Islet of Langerhans (tissue), 1 donor: ENCODE measurements around the gene KLC1.

Source experiments
- FAIRE-seq: peaks from one replicate; lab custom pipeline; 2011; peaks lifted over from hg19 to GRCh38; lab: Jason Lieb, UNC

Gene KLC1

DNA sequence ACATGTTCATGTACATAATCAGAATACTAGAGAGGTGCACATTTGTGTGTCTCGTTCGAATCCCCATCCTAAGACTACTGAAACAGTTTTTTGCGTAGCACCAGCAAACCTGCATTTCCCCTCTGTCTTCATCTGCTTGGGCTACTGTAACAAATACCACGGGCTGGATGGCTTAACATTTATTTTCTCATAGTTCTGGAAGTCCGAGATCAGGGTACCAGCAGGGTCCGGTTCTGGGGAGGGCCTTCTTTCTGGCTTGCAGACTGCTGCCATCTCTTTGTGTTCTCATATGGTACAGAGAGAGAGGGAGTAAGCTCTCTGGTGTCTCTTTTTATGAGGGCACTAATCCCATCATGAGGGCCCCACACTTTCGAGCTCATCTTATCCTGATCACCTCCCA is 30.6 kb downstream of the KLC1 start:
- no peak for FAIRE-seq

DNA sequence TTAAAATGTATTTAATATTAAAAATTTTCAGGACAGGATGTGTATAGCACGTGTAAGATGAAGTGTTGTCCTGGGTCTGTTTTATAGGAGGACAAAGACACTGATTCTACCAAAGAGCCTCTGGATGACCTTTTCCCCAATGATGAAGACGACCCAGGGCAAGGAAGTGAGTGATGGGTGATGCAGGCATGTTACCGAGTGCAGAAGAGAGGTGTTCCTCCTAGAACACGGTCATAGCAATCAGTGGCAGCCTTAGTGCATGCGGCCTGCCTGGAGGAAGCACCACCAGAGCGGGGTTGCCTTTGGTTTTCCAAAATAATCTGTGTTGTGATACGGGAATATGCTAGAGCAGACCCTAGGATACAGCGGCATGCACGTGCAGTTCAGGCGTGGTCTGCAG is 33.0 kb downstream of the KLC1 start:
- FAIRE-seq: no peak

DNA sequence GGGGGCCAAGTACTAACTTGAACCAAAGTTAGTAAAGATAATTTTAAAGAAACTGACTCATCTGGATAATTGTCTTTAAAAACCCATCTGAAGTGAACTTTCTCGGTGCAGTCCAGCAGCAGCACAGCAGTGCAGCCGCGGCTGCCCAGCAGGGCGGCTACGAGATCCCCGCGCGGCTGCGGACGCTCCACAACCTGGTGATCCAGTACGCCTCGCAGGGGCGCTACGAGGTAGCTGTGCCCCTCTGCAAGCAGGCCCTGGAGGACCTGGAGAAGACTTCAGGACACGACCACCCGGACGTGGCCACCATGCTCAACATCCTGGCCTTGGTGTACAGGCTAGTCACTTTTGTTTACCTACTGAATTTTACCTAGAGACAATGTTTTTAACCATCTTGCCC is 33.6 kb downstream of the KLC1 start:
- FAIRE-seq: no peak

DNA sequence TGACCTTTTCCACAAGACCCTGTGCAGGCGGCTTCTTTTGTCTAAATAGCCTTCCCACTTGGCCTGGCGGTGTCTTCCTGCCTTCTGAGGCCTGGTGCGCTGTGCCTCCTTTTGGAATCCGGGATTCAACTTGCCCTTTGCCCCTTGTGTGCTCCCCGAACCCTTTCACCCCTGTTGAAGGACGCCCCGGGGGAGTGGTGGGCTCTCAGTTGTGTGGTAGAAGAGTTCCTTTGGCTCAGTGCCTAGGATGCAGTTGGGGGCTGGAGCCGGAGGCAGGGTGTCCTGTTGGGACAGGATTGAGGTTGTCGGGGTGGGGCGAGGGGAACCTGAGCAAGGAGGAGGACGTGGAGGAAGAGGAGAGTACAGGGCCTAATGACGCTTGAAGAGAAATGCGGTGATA is 34.5 kb downstream of the KLC1 start:
- no peak for FAIRE-seq

DNA sequence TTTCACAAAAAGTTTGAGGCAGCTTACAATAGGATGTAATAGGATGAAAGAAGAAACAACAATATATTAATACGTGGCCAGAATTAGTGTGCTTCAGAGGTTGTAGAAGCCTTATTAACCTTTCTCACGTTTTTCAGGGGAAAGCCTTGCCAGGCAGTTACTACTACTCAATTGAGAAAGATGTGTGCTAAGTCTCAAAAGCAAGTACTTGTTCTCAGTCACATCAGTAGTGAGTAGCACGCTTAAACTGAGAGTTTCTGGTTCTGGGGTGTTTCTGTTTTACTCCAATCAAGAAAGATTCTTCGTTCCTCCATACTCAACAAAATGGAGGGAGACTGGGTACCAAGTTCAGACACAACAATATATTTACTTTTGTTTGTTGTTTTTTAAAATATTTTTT is 38.7 kb downstream of the KLC1 start:
- no peak for FAIRE-seq

DNA sequence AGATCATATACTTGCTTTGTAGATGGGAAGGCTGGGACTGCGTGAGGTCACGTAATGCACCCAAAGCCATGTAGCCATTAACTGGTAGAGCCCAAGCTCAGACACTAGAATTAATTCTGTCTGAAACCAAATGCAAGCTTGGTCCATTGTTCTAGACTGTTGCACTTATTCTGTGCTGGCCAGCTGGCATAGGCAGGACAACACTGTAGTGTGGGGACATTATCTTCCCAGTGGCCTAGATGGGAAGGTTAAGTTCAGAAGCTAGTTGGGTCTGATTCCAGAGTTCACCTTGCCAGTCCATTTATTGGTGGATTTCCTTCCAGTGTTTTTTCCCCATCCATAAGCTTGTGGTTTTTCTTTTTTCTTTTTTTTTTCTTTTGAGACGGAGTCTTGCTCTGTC is 39.1 kb downstream of the KLC1 start:
- FAIRE-seq: no peak

DNA sequence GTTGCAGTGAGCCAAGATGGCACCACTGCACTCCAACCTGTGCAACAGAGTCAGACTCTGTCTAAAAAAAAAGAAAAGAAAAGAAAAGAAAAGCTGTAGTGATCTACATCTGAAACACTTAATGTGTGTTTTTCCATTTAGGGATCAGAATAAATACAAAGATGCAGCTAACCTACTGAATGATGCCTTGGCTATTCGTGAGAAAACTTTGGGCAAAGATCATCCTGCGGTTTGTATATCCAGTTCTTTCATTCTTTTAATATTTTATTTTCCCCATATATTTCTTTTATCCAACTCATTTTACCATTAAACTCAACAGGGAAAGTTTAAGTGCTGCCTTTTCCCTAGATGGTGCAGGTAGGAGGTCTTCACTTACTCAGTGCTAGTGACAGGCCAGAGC is 40.4 kb downstream of the KLC1 start:
- no peak for FAIRE-seq

DNA sequence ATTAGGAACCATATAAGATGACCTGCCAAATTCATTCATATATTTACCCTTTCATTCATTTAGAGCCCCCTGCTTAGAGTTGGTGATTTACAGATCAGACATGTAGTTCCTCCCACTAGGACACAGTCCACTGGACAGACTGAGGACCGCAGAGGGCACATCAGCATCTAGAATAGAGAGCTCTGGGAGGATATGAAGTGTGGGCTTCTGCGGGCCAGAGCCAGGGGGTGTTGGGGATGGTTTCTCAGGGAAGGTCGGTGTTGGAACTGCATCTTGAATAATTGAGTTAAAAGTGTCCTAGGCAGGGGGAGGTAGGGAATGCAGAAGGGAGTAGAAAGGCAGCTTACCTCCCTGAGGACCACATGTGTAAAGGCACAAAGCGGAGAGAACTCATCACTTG is 42.9 kb downstream of the KLC1 start:
- FAIRE-seq: no peak

DNA sequence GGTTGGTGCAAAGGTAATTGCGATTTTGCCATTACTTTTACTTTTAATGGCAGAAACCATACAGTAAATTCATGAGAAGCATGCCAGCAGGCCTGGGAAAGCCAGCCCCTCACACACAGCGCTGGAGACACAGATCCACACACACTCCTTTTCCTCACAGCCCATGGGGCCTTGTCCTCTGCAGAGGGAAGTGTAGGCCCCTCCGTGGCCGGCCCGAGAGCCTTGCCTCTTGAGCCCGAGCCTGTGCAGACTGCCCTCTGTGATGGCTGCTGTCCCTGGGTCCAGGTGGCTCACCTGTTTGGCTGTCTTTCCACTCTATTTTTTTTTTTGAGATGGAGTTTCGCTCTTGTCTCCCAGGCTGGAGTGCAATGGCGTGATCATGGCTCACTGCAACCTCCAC is 46.9 kb downstream of the KLC1 start:
- FAIRE-seq: no peak

DNA sequence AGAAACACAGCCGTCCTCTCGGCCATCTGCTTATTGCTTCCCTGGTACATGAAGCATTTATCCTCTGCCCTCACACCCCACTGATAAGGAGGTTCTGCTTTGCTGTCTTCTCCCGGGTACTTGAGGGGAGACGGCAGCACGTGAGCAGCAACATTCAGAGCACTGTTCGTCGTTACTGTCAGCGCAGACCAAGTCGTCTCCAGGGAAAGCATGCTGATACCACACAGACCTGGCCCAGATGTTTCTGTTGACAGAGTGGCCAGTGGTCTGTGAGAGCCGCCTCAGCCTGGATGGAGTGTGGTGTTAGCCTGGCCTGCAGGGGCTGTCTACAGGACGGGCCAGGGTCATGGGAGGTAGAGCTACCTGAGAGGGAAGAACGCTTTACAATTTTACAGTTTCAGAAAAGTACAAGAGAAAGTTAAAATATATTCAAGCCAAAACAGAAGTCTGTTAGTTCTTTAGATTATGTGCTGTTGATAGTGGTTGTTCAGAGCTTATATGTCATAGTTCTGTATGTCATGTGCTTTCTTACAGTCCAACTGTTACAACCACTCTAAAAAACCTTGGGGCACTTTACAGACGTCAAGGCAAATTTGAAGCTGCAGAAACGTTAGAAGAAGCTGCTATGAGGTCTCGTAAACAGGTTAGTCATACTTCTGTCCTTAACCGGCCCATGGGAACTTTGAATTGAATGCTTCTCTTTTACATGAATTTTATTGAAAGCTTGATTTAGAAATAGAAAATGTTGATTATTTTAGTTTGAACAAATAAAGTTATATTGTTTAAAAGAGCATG is 48.1 kb downstream of the KLC1 start:
- FAIRE-seq: no peak

DNA sequence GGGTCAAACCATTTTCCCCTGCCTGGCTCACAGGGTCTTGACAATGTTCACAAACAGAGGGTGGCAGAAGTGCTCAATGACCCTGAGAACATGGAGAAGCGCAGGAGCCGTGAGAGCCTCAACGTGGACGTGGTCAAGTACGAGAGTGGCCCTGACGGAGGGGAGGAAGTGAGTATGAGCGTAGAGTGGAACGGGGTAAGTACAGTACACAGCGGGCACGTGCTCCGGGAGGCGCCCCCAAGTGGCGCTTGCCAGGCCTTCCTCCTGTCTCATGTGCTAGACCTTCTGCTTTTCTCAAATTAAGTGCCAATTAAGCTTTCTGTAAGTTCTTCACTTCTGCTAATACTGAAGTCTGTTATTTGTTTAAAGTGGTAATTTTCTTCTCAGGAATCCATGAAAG is 50.3 kb downstream of the KLC1 start:
- no peak for FAIRE-seq

DNA sequence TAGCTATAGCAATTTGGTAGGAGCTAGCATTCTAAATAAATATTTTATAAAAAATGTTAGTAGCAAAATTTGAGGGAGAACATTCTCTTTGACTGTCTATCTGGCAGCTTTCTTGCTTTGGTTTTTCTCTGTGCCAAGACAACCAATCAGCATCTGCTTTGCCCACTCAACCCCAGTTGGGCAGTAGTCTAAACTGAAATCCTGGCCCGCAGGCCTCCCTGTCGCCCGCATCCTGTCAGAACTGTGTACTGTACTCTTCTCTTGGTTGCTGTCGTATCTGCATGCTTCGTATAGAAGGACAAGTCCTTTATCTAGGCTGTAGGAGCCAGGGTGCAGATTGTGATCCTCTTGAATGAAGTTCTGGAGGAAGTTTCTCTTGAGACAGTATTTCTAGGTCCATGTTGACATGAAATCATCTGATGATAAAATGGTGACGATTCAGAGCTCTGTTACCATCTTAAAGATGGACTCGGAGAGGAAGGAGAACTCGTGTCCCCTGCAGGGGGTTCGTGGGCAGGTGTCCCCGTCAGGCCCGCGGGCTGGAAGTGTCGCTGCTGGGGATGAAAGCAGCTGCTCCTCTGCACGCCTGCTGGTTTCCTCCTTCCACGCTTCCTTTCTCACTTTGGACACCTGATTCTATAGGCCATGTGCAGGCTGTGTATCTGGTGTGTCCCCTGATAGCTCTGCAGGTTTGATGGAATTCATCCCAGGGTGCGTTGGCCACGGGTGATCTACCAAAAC is 51.6 kb downstream of the KLC1 start:
- FAIRE-seq: no peak

DNA sequence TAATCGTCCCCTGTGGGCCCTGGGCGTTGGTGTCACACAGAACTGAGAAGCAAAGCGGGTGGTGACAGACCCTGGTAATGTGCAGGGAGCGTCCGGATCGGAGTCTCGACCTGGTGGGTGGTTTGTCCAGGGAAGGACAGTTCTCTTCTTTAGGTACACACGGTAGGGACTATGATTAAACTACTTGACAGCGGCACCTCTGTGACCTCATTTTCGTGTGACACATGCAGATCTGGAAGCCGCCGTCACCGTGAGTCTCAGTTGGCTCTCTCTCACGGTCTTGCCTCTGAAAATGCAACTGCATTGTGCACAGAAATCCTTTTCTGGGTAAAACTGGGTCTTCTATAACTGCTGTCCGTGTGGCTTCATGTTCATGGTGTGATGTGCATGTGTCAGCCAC is 54.1 kb downstream of the KLC1 start:
- no peak for FAIRE-seq

DNA sequence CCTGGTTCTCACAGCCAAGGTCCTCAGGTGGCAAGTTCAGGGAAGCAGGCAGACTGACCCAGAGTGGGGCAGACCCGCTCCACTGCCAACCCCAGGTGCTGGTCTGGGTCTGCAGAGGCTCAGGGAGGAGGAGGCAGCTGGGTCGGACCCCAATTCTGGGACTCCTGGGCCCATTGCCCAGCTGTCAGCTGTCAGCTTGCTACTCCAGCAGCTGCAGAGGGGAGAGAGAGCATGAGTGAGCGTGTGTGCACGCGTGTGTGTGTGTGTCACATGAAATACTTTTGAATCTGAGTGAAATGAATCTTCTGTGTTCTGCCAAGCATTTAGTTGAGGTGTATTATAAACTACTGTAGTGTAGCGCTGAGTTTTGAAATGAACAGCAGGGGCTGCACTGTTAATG is 55.5 kb downstream of the KLC1 start:
- no peak for FAIRE-seq

DNA sequence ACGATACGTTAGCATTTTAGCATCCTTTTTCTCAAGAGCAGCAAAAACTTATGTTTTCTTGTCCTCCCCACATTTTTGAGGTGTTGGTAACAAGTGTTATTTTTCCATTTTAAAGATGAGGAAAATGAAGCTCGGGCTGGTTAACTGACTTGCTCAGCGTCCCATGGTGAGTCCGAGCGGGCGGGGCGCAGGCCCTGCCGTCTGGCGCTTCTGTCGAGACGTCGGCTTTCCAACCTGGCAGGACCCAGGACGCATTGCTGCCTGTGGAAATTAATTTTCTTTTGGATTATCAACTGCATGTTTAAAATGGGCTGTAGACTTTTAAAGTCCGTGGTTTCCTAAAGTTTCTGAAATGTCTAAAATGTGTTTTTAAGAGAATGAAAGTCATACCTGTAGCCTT is 55.9 kb downstream of the KLC1 start:
- no peak for FAIRE-seq

DNA sequence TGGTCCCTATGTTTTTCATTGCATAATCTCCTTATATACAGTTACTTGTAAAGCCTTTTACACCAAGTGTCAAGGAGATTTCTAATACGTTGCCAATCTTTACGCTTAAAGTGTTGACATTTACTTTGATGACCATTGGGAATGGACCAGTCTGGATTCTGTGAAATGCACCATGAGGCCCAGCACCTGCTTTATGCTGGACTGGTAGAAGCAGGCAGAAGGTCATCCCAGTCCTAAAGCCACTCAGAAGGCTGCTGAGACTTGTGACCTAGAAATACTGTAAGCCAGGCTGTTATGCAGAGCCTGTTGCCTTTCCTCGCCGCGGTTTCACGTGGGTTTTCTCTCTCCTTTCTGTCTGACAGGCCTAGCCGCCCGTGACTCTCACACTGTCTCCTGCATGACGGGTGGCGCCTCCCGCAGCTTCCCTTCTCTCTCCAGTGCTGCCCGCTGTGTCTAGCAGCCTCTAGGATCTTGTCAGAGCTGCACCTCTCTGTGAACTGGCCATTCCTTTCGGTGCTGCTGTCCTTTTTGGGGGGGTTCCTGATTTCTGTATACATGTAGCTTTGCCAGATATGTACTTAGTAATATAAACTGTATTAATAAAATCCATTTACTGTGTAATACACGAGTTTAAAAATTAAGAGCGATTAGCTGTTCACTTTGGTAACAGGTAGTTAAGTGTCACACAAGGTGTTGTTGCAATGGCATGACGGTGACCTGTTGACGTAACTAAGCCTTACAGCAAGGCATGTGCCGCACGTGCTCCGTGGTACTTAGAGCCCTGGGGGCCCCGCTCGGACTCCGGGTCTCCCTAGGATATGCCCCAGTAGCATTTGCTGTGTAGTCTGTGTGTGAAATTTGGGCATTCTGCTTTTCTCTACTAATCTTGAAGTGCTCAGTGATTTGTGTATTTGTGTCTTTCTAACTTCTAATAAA is 56.5 kb downstream of the KLC1 start:
- FAIRE-seq: no peak

DNA sequence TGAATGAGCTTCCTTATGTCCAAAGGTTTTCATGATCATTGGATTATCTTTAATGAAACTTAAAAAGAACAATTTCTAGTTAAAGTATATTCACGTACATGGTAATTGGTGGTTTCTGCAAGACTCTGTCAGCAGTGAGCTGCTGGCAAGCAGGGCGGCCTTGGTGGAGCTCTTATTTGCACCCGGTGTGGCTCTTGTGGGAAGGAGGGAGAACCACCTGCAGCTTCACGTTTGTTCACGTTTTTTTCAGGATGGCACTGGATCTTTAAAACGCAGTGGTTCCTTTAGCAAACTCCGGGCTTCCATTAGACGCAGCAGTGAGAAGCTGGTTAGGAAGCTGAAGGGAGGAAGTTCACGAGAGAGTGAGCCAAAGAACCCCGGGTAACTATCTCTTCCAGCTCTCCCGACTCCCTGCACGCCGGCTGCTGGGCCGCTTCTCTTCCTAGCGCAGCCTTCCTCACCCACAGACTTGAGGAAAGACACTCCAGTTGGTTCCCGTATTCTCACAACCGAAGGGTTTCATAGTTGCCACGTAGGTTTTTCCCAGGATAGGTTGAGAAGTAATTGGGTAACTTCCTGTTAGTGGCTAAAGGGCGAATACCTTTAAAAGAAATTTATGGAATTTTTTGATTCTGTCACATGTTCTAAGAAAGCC is 57.9 kb downstream of the KLC1 start:
- FAIRE-seq: no peak

DNA sequence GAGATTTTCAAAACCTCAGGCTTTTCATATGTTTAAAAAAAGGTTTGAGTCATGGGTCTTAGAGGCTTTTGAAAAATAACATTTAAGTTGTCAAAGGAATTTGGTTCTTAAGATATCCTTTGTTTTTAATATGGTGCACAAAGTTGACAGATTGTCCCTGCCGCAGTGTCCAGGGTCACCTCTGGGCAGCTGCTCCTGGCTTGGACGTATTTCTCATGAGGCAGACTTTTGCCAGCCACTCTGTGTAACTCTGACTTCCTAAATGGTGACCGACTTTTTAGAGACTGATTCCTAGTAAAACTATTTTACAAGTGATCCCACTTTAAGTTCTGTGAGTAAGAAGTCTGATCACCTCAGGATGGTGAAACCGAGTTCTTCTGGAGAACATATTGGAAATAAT is 58.7 kb downstream of the KLC1 start:
- no peak for FAIRE-seq

DNA sequence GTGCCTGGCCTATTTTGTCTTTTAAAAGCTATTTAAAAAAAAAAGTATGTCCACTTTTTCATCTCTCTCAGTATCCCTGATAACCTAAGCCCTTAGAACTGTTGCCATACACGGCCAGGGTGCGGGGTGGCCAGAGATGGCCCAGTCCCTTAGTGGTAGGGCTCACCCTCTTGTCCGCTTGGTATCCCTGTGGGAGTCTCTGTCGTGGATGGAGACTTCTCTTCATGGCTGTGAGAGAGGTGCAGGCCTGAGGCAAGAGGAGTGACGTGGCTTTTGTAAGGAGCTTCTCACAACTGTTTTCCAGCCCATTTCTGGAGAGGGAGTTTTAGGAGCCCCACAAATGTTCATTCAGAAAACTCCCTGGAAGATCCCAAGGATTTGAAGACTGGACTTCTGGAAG is 59.4 kb downstream of the KLC1 start:
- no peak for FAIRE-seq

DNA sequence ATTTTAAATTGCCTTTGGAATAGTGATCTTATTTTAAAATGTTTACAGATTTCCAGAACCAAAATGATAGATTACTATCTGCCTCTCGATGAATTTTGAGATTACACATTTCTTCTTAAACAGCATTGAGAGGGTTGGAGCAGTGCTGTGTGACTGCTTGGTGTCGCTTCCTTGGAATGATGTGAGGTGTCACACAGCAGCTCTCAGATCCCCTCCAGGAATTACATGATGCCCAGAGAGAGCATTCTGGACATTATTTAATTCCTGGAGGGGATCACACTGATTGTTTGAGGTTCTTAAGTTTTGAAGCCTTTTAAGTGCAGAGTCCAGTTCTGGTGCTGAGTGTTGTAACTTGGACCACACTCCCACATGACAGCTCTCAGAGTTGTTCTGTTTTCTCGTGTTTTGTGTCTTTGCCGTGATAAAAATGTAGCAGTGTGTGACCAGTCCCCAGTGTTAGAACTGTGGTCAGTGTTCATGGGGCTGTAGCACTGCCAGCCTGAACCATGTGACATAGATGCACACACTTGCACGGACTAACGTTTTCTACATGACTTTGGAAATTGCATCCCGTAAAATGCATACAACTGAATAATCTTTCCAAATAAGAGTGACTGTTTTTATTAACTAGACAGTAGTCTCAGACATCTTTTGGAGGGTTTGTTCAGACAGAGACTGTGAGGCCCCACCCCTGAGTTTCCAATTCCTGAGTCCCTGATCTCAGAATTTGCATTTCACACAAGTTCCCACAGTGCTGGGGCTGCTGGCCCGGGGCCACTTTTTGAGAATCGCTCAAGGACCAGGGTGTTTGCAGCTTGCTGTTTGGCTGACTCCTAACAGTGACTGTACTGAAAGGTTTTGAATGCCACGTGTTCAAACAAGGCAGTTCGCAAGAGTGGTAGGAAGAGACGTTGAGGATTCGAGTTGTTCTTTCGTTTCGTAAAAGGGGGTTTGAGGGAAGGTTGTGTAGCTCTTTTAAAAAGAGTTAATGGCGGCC is 60.2 kb downstream of the KLC1 start:
- no peak for FAIRE-seq

DNA sequence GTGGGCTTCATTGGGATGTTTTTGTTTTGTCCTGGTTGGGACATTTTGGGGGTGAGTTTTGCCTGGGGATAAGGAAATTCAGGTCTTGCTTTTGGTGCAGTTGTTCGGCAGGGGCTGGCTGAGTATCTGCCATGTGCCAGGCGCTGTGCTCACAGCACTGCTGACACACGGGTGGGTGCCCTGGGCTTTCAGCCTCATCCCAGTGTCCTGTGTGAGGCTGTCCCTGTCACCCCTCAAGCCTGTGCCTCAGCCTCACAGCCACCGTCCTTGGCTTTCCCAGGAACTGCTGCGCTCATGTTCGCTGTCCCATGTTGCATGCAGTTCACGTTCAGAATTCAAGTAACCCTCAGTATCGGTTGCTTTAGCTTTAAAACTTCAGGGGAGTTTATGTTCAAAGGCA is 61.3 kb downstream of the KLC1 start:
- no peak for FAIRE-seq
